NT2/D1 (cell line): ENCODE measurements around the gene ARHGEF37.

Experiments used
- SUZ12 ChIP-seq: IDR thresholded peaks from 2 replicates; pipeline ENCODE4 v1.6.1; 2011; ENCODE audit not compliant: insufficient read length, insufficient read depth; ENCODE audit errors: extremely low read depth
- YY1 ChIP-seq: IDR thresholded peaks from 2 replicates; pipeline ENCODE4 v1.6.1; 2011; ENCODE audit not compliant: insufficient read length, insufficient read depth

- TF ChIP-seq YY1 (no peak), SUZ12 (no peak)
These were observed 23.0 kb downstream of the ARHGEF37 start for GRCh38 chr5:149604321-149604720.
